GM12865 (cell line): ENCODE measurements around the gene RASA2.

ENCODE experiments used
- DNase-seq: peaks from one replicate; pipeline ENCODE4 v3.0.0; 2010; ENCODE audit warnings: low read depth
- H3K4me3 ChIP-seq: 2 replicates; pipeline ENCODE4 v1.5.1; 2011; ENCODE audit warnings: mild to moderate bottlenecking, low read depth, low read length, control low read depth
- CTCF ChIP-seq: IDR thresholded peaks from 2 replicates; pipeline ENCODE4 v1.5.1; 2011; ENCODE audit warnings: low read length, control low read depth, low read depth, inconsistent platforms; ENCODE audit not compliant: insufficient read depth; ENCODE audit errors: missing control alignments

The RASA2 gene

DNA sequence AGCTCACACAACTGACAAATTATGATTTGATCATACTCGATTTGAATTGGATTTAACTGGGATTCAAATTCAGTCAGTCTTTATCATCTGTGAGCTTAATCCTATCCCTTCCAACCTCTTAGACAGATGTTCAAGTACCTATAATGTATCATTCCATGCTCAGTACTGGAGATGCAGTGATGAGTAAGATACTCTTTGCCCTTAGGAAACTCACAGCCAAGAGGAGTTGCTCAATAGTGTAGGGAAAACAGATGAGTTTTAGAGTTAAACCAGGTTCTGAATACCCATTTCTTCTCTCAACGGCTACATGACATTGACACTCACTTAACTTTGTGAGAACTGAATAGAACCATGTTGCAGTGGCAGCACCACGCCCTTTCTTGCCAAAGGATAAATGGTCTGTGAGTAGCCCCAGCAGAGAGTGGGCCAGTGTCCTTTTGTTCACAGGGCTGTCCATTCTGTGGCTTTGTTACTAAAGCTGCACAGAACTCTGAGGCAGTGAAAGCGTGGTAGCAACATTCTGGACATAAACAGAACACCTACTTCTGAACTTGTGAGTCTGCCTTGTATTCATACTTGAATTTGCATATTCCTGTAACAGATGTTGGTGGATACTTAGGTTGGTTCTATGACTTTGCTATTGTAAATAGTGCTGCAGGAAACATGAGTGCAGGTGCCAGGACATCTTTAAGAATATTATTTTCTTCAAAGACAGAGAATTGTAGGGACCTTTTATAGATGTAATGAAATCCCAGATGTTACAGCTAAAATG, 91.6 kb downstream of the RASA2 start:
- no peak overlapping the region for H3K4me3 ChIP-seq
- peak; percentile 3 for DNase-seq
- no peak for TF ChIP-seq CTCF

DNA sequence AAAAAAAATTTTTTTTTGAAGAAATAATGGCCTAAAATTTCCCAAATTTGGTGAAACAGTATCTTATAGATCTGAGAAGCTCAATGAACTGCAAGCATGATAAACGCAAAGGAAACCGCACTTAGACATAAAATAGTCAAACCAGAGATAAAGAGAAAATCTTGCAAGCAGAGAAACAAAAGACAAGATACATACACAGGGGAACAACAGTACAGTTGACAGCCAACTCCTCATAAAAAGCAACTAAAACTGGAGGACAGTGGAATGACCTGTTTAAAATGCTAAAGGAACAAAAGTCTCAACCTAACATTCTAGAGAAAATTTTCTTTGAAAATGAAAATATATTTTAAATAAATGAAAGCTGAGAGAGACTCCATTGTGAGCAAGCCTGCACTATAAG, 107.5 kb downstream of the RASA2 start:
- no peak for DNase-seq
- H3K4me3 ChIP-seq: no peak overlapping the region
- TF ChIP-seq CTCF: no peak

DNA sequence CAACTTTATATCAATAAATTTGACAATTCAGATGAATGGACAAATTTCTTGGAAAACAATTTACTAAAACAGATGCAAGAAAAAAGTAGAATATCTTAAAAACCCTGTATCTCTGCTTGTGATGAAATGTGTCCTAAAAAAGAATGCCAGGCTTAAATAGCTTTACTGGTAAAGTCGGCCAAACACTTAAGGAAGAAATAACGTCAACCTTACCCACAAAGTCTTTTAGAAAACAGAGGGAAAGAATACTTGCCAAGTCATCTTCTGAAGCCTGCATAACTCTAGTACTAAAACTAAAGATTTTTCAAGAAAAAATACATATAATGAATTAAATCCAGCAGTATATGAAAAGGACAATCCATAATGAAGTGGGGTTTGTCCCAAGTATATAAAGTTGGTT, 111.1 kb downstream of the RASA2 start:
- TF ChIP-seq CTCF: no peak
- no peak overlapping the region for H3K4me3 ChIP-seq
- DNase-seq: no peak

GRCh38 chr3:141600331-141600730, 113.5 kb downstream of the RASA2 start:
- H3K4me3 ChIP-seq: no peak overlapping the region
- no peak for DNase-seq

GRCh38 chr3:141602706-141603105, 115.9 kb downstream of the RASA2 start:
- TF ChIP-seq CTCF: no peak
- DNase-seq: no peak
- H3K4me3 ChIP-seq: no peak overlapping the region

More at GRCh38 chr3:141600331-141600730, 113.5 kb downstream of the RASA2 start:
- TF ChIP-seq CTCF: no peak

GRCh38 chr3:141603473-141604035, 116.7 kb downstream of the RASA2 start:
- no peak overlapping the region for H3K4me3 ChIP-seq
- DNase-seq: no peak
- no peak for TF ChIP-seq CTCF

GRCh38 chr3:141605883-141606282, 119.1 kb downstream of the RASA2 start:
- TF ChIP-seq CTCF: no peak
- no peak for DNase-seq
- H3K4me3 ChIP-seq: no peak overlapping the region
